GM19328 (cell line): ENCODE results near the gene CTPS2.
"Not testable (repeated sequence)": the region's sequence is repeated elsewhere in the genome, so short reads cannot be mapped to it uniquely, and the experiment has no call there.

Source experiments
- ATAC-seq: cut with Tn5 transposase; IDR thresholded peaks from one replicate; pipeline ENCODE4 v1.9.1; 2021; ENCODE audit warnings: mild to moderate bottlenecking, moderate library complexity; ENCODE audit not compliant: unreplicated experiment

CTPS2 gene

GRCh38 chrX:16610121-16610621, 102.3 kb downstream of the CTPS2 start:
- ATAC-seq: no peak

GRCh38 chrX:16606142-16606720, 106.2 kb downstream of the CTPS2 start:
- no peak for ATAC-seq

- ATAC-seq: no peak
Measured at GRCh38 chrX:16604337-16604736, 108.1 kb downstream of the CTPS2 start.

- no peak for ATAC-seq
Measured at GRCh38 chrX:16603822-16604221, 108.6 kb downstream of the CTPS2 start.

DNA sequence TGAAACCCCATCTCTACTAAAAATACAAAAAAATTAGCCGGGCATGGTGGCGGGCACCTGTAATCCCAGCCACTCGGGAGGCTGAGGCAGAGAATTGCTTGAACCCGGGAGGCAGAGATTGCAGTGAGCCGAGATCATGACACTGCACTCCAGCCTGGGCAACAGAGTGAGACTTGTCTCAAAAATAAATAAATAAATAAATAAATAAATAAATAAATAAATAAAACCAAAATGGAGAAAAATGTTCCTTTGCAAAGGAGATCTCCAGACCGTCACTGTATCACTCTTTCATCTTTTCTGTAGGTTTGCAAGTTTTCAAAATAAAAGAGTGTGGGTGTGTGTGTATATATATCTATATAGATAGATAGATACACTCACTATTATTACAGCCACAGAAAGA, 109.2 kb downstream of the CTPS2 start:
- ATAC-seq: not testable (repeated sequence)

DNA sequence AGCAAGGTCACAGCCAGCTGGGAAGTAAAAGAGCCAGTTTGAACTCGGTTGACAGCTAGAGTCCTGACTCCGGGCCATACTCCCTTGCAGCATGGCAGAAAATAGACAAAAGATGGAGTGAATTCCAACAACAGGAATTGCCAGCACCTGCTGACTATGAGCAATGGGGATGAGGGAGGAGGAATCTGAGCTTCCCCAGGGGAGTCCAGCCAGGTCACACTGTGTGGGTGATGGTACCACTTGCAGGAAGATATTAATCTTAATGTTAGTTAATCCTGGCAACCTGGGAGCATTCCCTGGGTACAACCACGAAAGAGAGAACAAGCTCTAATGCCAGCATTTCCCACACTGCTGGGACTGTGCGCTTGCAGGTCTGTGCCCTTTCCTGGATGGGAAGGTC, 110.6 kb downstream of the CTPS2 start:
- no peak for ATAC-seq

DNA sequence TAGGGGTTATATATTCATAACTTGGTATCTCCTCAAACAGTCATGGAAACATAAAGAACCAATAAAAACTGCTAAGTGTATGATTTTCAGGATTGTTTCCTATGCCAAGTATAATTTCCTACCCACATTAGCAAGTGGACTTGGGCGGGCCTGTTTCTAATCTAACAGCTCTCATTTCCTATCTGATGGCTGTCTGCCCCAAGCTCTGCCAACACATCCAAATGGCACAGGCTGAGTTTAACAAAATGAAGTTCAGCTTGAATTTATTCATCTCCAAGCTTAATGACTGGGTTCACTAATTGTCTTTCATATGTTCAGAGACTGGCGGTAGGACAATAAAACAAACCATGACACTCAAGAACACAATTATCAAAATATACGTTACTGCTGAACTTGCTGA, 118.0 kb downstream of the CTPS2 start:
- no peak for ATAC-seq

DNA sequence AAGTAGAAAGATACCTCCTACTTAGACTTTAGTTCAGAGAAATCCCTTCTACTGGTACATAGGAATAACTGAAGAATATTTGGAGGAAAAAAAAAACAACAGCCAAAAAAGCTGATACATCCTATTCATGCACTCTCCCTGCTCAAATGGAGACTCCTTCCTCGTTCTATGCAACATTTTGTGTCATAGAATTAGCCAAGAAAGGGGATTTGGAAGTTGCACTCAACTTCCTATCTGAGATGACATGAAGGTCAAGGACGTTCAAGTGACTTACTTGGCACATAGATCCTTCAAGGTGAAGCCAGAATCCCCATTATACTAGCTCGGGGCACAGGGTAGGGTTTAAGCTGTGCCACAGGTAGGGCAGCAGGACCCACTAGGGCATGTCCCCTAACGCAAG, 118.7 kb downstream of the CTPS2 start:
- ATAC-seq: no peak

DNA sequence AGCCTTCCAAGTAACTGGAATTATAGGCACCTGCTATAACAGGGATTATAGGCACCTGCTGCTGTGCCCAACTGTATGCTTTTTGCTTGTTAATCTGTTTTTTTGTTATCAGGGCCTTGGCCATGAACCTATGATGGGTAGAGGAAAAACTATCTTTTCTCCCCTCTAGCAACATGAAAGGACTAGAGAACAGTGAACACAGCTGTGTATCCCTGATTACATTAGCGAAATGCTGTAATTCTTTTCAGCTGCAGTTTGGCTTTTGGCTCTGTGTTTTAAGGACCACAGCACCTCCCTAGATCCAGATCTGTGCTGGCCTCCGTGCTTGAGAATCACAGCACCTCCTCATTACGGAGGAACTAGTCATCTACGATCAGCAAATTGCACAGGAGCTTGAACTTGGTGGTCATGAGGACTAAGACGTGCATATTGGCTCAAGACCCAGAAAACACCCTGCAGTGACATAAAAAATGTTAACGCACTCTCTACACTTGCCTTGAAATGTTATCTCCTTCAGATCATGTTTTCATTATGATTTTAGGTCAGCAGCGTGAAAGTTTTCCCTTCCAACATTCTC, 120.2 kb downstream of the CTPS2 start:
- no peak for ATAC-seq

- ATAC-seq: no peak
Measured at GRCh38 chrX:16589826-16590225, 122.6 kb downstream of the CTPS2 start.

DNA sequence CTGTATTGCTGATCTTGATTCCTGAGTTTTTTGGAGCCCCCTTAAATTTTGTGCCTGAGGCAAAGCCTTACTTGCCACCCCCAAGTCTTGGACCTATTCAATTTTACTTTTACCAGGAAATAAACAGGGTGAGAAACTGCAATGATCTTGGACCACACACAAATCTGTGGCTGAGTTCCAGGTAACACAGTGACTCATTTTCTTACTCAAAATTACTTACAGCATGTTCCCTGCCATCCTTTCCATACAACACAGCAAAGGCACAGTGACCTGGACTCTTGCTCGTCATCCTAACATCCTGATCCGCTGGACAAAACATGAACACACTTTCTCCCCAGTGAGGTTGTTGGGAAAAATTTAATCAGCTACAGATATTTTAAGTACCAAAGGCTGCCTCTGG, 123.3 kb downstream of the CTPS2 start:
- ATAC-seq: no peak

- no peak for ATAC-seq
Measured at GRCh38 chrX:16588266-16588665, 124.2 kb downstream of the CTPS2 start.

DNA sequence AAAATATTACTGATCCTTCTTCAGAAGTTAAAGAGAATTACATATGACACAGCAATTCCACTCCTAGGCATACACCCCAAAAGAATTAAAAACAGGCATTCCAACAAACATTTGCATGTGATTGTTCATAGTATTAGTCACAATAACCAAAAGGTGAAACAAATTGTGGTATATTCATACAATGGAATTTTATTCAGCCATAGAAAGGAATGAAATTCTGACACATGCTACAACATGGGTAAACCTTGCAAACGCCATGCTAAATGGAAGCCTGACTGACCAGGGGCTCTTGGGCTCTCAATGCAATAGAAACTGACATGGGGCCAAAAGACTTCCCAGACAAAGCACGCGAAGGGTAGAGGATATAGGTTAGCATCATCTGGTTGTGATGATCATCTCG, 124.6 kb downstream of the CTPS2 start:
- ATAC-seq: no peak

DNA sequence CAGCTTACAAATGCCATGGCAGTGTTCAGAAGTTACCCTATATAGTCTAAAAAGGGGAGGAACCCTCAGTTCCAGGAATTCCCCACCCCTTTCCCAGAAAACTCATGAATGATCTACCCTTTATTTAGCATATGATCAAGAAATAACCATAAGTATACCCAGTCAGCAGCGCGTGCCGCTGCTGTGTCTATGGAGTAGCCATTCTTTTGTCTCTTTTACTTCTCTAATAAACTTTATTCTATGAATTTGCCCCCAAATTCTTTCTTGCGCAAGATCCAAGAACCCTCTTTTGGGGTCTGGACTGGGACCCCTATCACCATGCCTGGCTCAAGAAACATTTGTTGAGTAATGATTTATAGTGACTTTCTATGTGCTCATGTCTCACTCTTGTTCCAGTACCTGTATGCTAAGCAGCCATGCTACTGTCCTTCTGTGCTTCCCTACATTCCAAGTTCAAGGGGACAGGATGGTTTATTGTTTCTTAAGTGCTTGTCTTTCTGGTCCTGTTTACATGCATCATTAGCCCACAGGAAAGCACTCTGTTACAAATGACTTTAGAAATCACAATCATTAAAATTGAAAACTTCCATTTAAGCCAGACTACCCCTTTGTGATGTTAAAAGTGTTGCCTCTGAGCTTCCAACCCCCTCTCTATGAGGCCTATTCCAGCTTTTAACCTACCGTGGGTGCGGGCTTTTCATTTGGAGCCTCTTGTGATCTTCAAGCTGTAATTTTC, 125.9 kb downstream of the CTPS2 start:
- ATAC-seq: no peak

DNA sequence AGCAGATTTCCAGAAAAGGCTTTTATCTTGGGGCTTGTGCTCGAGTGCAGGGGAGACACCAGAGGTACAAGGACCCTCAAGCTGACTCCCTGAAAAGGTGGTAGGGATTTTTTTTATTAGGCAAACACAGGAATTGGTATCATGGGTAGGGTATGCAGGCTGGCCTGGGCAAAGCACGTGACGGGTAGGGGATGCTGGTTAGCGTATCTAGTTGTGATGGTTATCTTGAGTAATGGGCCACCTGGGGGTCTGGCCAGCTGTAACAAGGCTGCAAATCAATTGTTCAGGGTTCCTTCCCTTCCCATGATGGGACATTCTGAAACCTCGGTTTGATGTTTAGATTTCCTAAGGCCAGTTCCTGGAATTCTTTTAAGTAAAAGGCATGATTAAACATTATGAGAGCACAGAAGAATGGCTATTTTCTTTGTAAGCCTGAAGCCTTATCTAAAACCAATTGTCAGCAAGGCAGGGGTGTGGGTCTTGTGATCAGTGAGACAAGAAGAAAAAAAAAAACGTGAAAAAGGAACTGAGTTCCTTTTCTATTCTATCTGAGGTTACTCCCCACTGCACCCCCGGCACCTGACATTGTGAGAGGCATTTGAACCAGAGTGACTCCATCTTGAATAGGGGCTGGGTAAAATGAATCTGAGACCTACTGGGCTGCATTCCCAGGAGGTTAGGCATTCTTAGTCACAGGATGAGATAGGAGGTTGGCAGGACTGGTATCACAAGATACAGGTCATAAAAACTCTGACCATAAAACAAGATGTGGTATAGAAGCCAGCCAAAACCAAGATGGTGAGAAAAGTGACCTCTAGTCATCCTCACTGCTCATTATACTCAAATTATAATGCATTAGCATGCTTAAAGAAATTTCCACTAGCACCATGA, 126.7 kb downstream of the CTPS2 start:
- ATAC-seq: no peak

DNA sequence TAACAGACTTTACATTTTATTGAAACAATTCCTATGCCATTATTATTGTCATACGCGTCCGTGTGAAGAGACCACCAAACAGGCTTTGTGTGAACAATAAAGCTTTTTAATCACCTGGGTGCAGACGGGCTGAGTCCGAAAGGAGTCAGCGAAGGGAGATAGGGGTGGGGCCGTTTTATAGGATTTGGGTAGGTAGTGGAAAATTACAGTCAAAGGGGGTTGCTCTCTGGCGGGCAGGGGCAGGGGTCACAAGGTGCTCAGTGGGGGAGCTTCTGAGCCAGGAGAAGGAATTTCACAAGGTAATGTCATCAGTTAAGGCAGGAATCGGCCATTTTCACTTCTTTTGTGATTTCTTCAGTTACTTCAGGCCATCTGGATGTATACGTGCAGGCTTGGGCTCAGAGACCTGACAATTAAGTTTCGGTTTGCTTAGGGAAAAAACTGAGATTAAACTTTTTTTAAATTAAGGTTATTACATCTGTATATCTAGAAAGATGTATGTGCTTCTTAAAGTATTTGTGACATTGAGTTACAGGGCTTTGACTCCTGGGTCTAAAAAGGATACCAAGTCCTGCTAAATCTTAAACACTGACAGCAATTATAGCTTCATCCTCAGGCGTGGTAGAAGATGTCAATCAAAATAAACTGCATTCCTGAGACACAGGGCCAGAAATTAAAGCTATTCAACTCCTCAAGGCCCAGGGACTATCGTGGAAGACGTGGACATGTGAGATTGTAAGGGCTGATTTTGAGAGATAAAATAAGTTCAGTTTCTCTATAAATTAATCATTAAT, 132.3 kb downstream of the CTPS2 start:
- ATAC-seq: not testable (repeated sequence)

DNA sequence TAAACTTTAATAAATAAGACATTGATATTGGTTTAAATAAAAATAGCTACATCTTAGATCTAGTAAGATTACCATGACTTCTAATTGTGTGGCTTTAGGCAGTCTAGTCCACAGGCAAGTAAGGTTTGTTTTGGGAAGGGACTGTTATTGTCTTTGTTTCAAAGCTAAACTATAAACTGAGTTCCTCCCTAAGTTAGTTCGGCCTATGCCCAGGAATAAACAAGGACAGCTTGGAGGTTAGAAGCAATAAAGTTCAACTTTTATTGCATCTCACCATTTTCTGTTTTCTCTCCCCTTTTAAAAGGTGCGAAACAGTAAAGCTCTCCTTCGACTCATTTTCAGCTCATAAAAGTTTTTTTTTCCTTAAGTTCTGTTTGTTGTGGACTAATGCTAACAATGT, 133.0 kb downstream of the CTPS2 start:
- no peak for ATAC-seq

GRCh38 chrX:16578218-16578617, 134.3 kb downstream of the CTPS2 start:
- ATAC-seq: no peak

DNA sequence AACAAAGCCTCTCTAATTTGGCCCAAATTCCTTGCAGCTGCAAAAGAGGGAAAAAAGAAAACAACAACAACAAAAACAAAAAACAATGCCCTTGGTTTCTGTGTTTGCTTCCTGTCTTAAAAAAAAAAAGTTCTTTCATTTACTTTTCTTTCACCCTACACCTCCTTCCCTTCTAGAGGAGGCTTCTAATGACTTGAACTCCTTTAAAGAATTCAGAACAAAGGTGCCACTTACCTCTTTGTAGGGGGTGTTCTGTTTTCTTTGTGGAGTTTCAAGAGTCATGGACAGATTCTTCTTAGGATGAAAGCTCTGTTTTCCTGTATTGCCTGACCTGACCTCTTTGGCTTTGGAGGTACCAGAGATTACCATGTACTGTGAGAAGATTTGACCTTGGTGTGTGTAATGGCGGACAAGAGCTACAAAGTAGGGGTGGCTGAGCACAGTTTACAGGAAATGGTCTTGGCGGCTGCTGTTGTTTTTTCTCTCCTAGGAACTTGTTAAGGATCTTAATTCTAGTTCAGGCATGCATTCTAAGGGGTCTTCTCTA, 134.9 kb downstream of the CTPS2 start:
- ATAC-seq: no peak

- not testable (repeated sequence) for ATAC-seq
Measured at GRCh38 chrX:16575388-16575787, 137.1 kb downstream of the CTPS2 start.
